ENCODE results near the gene HOXD13. TPM values are rescaled to one million over a fixed set of nuclear protein-coding genes. Genes with fewer than 3 reads are reported as not detected.

The HOXD13 gene
- total and polyA plus RNA-seq, 2 of the 13 experiments (the other 11 are each of a cell fraction or from before 2014, with no cell fraction given): not detected

DNA sequence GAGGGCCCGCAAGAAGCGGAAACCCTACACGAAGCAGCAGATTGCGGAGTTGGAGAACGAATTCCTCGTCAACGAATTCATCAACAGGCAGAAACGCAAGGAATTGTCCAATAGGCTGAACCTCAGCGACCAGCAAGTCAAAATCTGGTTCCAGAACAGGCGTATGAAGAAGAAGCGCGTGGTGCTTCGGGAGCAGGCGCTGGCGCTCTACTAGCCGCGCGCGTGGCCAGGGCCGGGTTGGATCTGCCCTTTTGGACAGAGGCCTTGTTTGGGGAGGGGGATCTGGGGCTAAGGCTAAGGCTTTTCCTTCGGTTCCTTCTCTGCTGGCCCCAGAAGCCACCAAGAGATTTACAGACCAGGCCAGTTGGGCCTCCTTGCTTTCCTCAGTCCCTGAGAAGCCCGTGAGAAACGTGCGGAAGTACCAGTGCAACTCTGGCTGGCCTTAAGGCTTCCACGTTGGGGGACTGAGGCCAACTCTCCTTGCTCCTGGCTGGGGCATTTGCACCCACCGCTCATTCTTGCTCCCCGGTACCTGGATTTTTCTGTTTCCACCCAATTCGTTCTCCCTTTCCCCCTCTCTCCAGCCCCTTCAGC is 8.1 kb downstream of the HOXD13 start:
- Histone ChIP-seq H3K27ac (ENCODE audit: extremely low read length, insufficient read depth, low read length) (no peak overlapping the region), H3K27me3 (ENCODE audit: control insufficient read depth in 1 of 2, insufficient read depth in 2 of 2, low read length in 2 of 2) (peaks cover 36 to 98% of the 10 kb centered on the region in 2 experiments), H3K4me2 (ENCODE audit: low read depth, low read length) (no peak overlapping the region), H3K36me3 (replicated peaks in 1 of 2; ENCODE audit: control insufficient read depth in 1 of 2, insufficient read depth in 2 of 2, low read length in 2 of 2) (no peaks in the 10 kb centered on the region), H3K79me2 (ENCODE audit: insufficient read depth, low read length) (no peaks in the 10 kb centered on the region), H4K20me1 (ENCODE audit: insufficient read depth, low read length) (no peaks in the 10 kb centered on the region; the same call in 1 of the 2 replicates), H3K9me3 (ENCODE audit: low read length) (no peaks in the 10 kb centered on the region), H2AFZ (ENCODE audit: low read length) (no peak overlapping the region), H3K9ac (ENCODE audit: insufficient read depth, low read depth, low read length) (no peak overlapping the region), H3K4me3 (replicated peaks in 1 of 3; ENCODE audit: insufficient read depth in 1 of 3, low read depth in 2 of 3, low read length in 3 of 3) (no peak overlapping the region), H3K4me1 (ENCODE audit: insufficient read depth, low read length) (peaks cover 17% of the 10 kb centered on the region)
- TF ChIP-seq, protein P1, sequence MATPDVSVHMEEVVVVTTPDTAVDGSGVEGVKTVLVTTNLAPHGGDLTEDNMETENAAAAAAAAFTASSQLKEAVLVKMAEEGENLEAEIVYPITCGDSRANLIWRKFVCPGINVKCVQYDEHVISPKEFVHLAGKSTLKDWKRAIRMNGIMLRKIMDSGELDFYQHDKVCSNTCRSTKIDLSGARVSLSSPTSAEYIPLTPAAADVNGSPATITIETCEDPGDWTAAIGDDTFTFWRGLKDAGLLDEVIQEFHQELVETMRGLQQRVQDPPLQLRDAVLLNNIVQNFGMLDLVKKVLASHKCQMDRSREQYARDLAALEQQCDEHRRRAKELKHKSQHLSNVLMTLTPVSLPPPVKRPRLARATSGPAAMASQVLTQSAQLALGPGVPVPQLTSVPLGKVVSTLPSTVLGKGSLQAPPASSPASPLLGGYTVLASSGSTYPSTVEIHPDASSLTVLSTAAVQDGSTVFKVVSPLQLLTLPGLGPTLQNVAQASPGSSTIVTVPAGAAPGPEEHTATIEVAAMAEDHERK (CRISPR knock-in tag; IDR thresholded peaks at IDR 0.05; ENCODE audit: low read depth): no peak
- TF ChIP-seq, protein P2, sequence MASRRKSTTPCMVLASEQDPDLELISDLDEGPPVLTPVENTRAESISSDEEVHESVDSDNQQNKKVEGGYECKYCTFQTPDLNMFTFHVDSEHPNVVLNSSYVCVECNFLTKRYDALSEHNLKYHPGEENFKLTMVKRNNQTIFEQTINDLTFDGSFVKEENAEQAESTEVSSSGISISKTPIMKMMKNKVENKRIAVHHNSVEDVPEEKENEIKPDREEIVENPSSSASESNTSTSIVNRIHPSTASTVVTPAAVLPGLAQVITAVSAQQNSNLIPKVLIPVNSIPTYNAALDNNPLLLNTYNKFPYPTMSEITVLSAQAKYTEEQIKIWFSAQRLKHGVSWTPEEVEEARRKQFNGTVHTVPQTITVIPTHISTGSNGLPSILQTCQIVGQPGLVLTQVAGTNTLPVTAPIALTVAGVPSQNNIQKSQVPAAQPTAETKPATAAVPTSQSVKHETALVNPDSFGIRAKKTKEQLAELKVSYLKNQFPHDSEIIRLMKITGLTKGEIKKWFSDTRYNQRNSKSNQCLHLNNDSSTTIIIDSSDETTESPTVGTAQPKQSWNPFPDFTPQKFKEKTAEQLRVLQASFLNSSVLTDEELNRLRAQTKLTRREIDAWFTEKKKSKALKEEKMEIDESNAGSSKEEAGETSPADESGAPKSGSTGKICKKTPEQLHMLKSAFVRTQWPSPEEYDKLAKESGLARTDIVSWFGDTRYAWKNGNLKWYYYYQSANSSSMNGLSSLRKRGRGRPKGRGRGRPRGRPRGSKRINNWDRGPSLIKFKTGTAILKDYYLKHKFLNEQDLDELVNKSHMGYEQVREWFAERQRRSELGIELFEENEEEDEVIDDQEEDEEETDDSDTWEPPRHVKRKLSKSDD (CRISPR knock-in tag; IDR thresholded peaks at IDR 0.05; ENCODE audit: low read depth): no peak
- in situ Hi-C loops (cut with HindIII; ENCODE audit: extremely low pct_ligation_motif_present, low pct_unique_long_range_greater_than_20kb): loop anchor here (10.0 kb wide), 1 partner anchor 1066 kb away; no protein-coding TSS in a partner anchor
- CTCF ChIA-PET (ENCODE audit: low intra/inter-chr PET ratio, low total read pairs): no interaction called here
- POLR2A ChIA-PET: no interaction called here
- FAIRE-seq: no peak
- BruUV-seq (replicated peaks): no TSS peak
- intact Hi-C loops (cut with micrococcal nuclease; ENCODE audit: unreplicated experiment): no loop called here
- DNase-seq (ENCODE audit: low spot score): no peak
- no peak for ATAC-seq
- 58% methylated on average over 28 of the region's 28 CpGs for WGBS (ENCODE audit: low lambda C conversion rate)

All from HepG2 (cell line).